D721Med (cell line): Measurements from ENCODE around the gene PRDM11.
"Not testable (repeated sequence)": the region's sequence is repeated elsewhere in the genome, so short reads cannot be mapped to it uniquely, and the experiment has no call there.

Experiments
- DNase-seq: peaks from one replicate; pipeline ENCODE4 v3.0.0; 2011; ENCODE audit warnings: low spot score; ENCODE audit not compliant: insufficient read length
- FAIRE-seq: peaks from 2 replicates; lab custom pipeline; 2011; peaks lifted over from hg19 to GRCh38; lab: Jason Lieb, UNC
- CTCF ChIP-seq: IDR thresholded peaks from 2 replicates; pipeline ENCODE4 v1.5.1; 2012; ENCODE audit warnings: mild to moderate bottlenecking, control low read depth; ENCODE audit not compliant: insufficient read depth; ENCODE audit errors: missing control alignments

PRDM11 gene

DNA sequence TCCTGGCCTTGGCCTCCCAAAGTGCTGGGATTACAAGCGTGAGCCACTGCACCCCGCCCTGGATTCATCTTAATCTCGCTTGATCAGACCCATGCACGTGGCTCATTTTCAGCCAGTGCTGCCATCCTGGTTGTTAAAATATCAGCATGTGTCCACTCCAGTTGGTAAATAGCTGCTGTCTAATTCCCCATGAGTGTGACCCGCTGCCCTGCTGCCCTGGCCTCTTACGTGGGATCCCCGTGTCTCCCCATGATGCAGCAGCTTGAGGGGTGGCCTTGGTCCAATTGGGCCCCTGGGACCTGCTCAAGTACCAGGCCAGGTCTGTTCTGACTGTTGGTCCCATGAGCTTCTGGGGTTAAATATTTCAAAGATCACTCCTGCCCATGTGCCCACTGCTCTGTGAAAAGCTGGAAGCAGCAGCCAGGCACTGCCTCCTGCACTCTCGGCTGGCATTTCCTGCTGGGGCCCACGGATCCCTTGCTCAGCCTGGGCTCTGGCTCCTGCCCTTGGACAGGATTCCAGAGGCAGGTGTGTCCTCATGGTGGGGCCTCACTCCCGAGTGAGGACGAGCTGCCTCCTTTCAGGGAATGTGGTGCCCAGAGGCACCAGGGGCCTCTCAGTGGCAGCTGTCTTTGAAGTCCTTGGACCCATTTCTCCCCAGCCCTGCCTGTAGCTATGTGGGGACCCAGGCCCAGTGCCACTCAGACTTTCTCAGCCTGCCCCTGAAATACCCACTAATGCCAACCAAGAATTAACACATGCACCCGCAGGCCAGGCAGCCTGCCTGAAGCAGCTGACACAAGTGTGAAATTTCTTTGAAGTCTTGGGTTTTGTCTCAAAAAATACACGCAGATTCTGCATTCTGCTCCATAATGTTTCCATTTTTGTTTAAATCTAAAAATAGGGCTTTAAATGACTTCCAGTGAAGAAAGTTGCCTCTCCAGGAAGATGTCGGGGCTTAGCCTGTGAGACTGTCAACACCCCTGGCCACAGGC lies 38.1 kb upstream of the PRDM11 start:
- no peak for TF ChIP-seq CTCF
- no peak for FAIRE-seq
- no peak for DNase-seq

GRCh38 chr11:45109400-45109799 lies 37.0 kb upstream of the PRDM11 start:
- DNase-seq (no peak), FAIRE-seq (no peak)
- TF ChIP-seq CTCF: no peak

DNA sequence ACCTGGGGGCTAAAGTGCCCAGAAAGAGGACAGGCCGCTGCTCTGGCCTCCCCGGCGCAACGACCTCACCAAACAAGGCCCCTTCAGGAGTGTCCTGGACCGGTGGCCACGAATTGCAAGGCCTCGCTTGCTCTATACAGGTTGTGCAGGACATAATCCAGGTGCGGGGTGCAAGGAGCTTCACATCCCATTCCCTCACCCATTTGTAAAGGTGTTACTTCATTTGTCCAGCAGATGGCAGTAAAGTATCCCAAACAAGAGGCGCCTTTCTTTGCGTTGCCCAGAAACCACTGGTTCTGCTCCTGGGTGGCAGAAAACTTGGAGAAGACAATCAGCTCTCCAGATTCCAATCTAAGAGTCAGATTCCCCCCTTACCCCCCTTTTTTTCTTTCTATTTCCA lies 35.9 kb upstream of the PRDM11 start:
- peak; percentile 57 for DNase-seq
- TF ChIP-seq CTCF: peak; percentile 71
- peak; percentile 56 for FAIRE-seq

DNA sequence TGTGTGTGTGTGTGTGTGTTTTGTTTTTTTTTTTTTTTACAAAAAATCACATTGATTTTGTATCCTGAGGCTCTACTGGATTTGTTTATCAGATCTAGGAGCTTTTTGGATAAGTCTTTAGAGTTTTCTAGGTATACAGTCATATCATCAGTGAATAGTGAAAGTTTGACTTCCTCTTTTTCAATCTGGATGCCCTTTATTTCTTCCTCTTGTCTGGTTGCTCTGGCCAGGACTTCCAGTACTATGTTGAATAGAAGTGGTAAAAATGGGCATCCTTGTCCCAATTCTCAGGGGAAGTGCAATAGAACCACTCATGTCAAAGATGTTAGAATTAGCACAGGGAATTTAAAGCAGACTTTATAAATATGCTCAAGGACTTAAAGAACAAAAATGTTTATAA lies 32.6 kb upstream of the PRDM11 start:
- TF ChIP-seq CTCF: no peak
- DNase-seq (no peak), FAIRE-seq (no peak)

DNA sequence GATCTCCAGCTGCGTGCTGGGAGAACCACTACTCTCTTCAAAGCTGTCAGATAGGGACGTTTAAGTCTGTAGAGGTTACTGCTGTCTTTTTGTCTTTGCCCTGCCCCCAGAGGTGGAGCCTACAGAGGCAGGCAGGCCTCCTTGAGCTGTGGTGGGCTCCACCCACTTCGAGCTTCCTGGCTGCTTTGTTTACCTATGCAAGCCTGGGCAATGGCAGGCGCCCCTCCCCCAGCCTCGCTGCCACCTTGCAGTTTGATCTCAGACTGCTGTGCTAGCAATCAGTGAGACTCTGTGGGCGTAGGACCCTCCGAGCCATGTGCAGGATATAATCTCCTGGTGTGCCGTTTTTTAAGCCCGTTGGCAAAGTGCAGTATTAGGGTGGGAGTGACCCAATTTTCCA lies 18.6 kb upstream of the PRDM11 start:
- DNase-seq, FAIRE-seq: not testable (repeated sequence)

DNA sequence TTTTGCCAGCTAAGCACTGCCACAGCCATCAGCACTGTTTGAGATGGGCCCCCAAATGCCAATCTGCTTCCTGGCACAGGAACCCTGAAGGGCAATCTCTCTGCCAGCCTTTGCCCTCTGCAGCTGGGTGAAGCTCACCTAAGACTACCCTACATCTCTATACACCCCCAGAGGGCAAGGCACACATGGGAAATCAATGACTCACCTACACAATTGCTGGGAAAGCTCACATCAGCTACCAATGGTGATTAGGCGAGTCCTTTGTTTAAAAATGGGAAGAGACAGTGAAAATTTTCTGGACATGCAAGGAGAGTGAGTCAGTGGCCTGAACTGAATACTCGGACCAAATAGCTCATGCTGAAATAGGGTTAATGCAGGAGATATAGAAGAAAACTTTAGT lies 12.6 kb upstream of the PRDM11 start:
- no peak for TF ChIP-seq CTCF
- DNase-seq (no peak), FAIRE-seq (no peak)

DNA sequence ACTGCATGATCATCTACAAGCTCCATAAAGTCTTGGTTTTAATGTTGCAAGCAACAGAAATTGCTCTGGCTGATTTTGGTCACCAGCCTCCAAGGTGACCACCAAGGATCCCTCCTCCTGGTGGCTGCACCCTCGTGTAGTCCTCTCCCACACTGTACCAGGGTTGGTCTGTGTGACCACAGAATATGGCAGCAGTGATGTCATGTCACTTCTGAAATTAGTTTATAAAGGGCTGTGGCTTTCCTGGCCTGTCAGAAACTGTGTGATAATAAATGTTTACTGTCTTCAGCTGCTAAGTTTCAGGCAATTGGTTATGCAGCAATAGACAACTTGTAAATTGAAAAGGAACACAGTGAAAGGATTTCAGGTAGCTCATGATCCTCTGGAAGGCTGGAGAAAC lies 5.3 kb upstream of the PRDM11 start:
- TF ChIP-seq CTCF: no peak
- DNase-seq: no peak
- FAIRE-seq: no peak
